ENCODE results near the gene NUTM2A. TPM values are rescaled to one million over a fixed set of nuclear protein-coding genes. Genes with fewer than 3 reads are reported as not detected.
"Not testable (repeated sequence)": the region's sequence is repeated elsewhere in the genome, so short reads cannot be mapped to it uniquely, and the experiment has no call there.

The NUTM2A gene
- total RNA-seq, 1 experiment from 2014 or later: 0.83 TPM

DNA sequence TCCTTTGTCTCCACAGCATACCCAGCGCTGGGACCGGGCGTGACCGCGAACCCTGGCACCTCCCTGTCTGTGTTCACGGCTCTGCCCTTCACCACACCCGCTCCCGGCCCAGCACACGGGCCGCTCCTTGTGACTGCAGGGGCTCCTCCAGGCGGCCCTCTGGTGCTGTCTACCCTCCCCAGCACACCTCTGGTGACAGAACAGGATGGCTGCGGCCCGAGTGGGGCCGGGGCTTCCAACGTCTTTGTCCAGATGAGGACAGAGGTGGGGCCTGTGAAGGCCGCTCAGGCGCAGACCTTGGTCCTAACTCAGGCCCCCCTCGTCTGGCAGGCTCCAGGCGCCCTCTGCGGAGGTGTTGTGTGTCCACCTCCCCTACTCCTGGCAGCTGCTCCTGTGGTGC, 3.0 kb downstream of the NUTM2A start:
- not testable (repeated sequence) for H3K27ac ChIP-seq (ENCODE audit: insufficient read length, low read depth, low read length); H3K27ac Mint-ChIP-seq; H2BK20ac ChIP-seq (ENCODE audit: low read depth, low read length, poor library complexity, severe bottlenecking); DNase-seq; H4K5ac ChIP-seq (ENCODE audit: insufficient read length, low read depth, low read length); H3K4me1 Mint-ChIP-seq; H3K9me3 ChIP-seq (ENCODE audit: control insufficient read depth, low read depth, low read length); H2AK5ac ChIP-seq (ENCODE audit: insufficient read length, low read length); H3K4ac ChIP-seq (ENCODE audit: low read depth, low read length); H2AFZ ChIP-seq (ENCODE audit: low read length); H2BK12ac ChIP-seq (ENCODE audit: insufficient read length, low read depth, low read length); H3K27me3 Mint-ChIP-seq (ENCODE audit: low read depth); H3T11ph ChIP-seq (ENCODE audit: low read length); H3K23ac ChIP-seq (ENCODE audit: insufficient read length, low read depth, low read length); H3K27me3 ChIP-seq (ENCODE audit: insufficient read depth, low read length); H4K20me1 ChIP-seq (ENCODE audit: control insufficient read depth, insufficient read depth, insufficient read length); H3K36me3 Mint-ChIP-seq (ENCODE audit: insufficient read depth in 1 of 3, low read depth in 3 of 3); H3K4me2 ChIP-seq (ENCODE audit: insufficient read depth, insufficient read length, low read length); H2BK15ac ChIP-seq (ENCODE audit: low read depth, low read length); H2BK120ac ChIP-seq (ENCODE audit: low read depth, low read length, poor library complexity, severe bottlenecking); H3K9me3 Mint-ChIP-seq; H3K9ac ChIP-seq (ENCODE audit: extremely low read depth, insufficient read length, low read length); H3K56ac ChIP-seq (ENCODE audit: insufficient read length, low read depth, low read length); H3K79me2 ChIP-seq (ENCODE audit: insufficient read depth, low read length); H3K14ac ChIP-seq (ENCODE audit: insufficient read depth, low read length); H3K4me3 Mint-ChIP-seq; H4K91ac ChIP-seq (ENCODE audit: insufficient read length, low read depth, low read length); H4K8ac ChIP-seq (replicated peaks; ENCODE audit: insufficient read length, low read depth, low read length); H3K4me1 ChIP-seq (ENCODE audit: insufficient read depth, low read length); H2BK5ac ChIP-seq (ENCODE audit: insufficient read length, low read length); H3K18ac ChIP-seq (ENCODE audit: insufficient read length, low read depth, low read length); H3K23me2 ChIP-seq (ENCODE audit: insufficient read length, low read depth, low read length, poor library complexity, severe bottlenecking); H3K79me1 ChIP-seq (ENCODE audit: insufficient read depth, low read depth, low read length, poor library complexity, severe bottlenecking)
- no CpG with 5 or more reads among the region's 20 CpGs for WGBS (ENCODE audit: extremely low coverage, insufficient read length, low lambda C conversion rate)

DNA sequence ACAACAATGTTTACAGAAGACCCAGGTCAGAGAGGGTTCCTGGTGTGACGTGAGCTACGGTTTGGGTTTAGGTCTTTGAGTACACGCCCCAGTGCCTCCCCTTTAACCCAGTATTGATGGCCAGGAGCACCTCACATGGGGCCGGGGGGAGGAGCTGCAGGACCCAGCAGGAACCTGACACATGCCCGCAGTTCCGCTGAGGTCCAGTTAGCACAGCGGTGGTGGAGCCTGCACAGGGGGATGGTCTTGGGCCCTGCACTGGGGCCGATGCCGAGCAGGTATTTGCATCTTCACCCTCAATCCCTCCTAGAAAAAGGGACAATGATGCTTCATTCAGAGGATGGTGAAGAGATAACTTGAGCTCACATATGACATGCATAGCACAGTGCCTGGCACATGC, 4.0 kb downstream of the NUTM2A start:
- WGBS (ENCODE audit: extremely low coverage, insufficient read length, low lambda C conversion rate): no CpG with 5 or more reads among the region's 9 CpGs
- H2BK120ac ChIP-seq (ENCODE audit: low read depth, low read length, poor library complexity, severe bottlenecking); H3K36me3 Mint-ChIP-seq (ENCODE audit: insufficient read depth in 1 of 3, low read depth in 3 of 3); H3T11ph ChIP-seq (ENCODE audit: low read length); H3K27ac Mint-ChIP-seq; H3K4ac ChIP-seq (ENCODE audit: low read depth, low read length); H4K5ac ChIP-seq (ENCODE audit: insufficient read length, low read depth, low read length); H2AFZ ChIP-seq (ENCODE audit: low read length); H3K27me3 Mint-ChIP-seq (ENCODE audit: low read depth); H3K27me3 ChIP-seq (ENCODE audit: insufficient read depth, low read length); H3K23ac ChIP-seq (ENCODE audit: insufficient read length, low read depth, low read length); H2BK15ac ChIP-seq (ENCODE audit: low read depth, low read length); H3K4me1 ChIP-seq (ENCODE audit: insufficient read depth, low read length); H2BK5ac ChIP-seq (ENCODE audit: insufficient read length, low read length); H3K79me1 ChIP-seq (ENCODE audit: insufficient read depth, low read depth, low read length, poor library complexity, severe bottlenecking); H2BK12ac ChIP-seq (ENCODE audit: insufficient read length, low read depth, low read length); H3K9me3 ChIP-seq (ENCODE audit: control insufficient read depth, low read depth, low read length); H3K18ac ChIP-seq (ENCODE audit: insufficient read length, low read depth, low read length); H2AK5ac ChIP-seq (ENCODE audit: insufficient read length, low read length); H3K14ac ChIP-seq (ENCODE audit: insufficient read depth, low read length); H4K8ac ChIP-seq (replicated peaks; ENCODE audit: insufficient read length, low read depth, low read length); H3K4me1 Mint-ChIP-seq; H3K4me2 ChIP-seq (ENCODE audit: insufficient read depth, insufficient read length, low read length); H4K91ac ChIP-seq (ENCODE audit: insufficient read length, low read depth, low read length); H3K9ac ChIP-seq (ENCODE audit: extremely low read depth, insufficient read length, low read length); H3K9me3 Mint-ChIP-seq; H3K79me2 ChIP-seq (ENCODE audit: insufficient read depth, low read length); H2BK20ac ChIP-seq (ENCODE audit: low read depth, low read length, poor library complexity, severe bottlenecking); H3K27ac ChIP-seq (ENCODE audit: insufficient read length, low read depth, low read length); H4K20me1 ChIP-seq (ENCODE audit: control insufficient read depth, insufficient read depth, insufficient read length); H3K4me3 Mint-ChIP-seq; H3K56ac ChIP-seq (ENCODE audit: insufficient read length, low read depth, low read length); H3K23me2 ChIP-seq (ENCODE audit: insufficient read length, low read depth, low read length, poor library complexity, severe bottlenecking): not testable (repeated sequence)
- peak; percentile 22 for DNase-seq
